ENCODE results near the gene RANBP1. TPM values are rescaled to one million over a fixed set of nuclear protein-coding genes. Genes with fewer than 3 reads are reported as not detected.
A peak's percentile ranks its signal among the peaks of the same experiment; 100 is the strongest.

The RANBP1 gene
- total RNA-seq, 6 donors from 2014 or later = 55.3 to 154 (median 87.8) TPM

GRCh38 chr22:20092477-20092854 lies 23.4 kb upstream of the RANBP1 start:
- TF ChIP-seq EP300 (IDR thresholded peaks at IDR 0.05) (no peak), POLR2A (IDR thresholded peaks at IDR 0.05) (no peak), CTCF (IDR thresholded peaks at IDR 0.05) (no peak), POLR2AphosphoS5 (IDR thresholded peaks at IDR 0.05) (no peak)
- ATAC-seq (ENCODE audit: low FRiP score in 2 of 2) = no peak
- no peaks in the 10 kb centered on the region for H3K4me1 ChIP-seq
- no peaks in the 10 kb centered on the region for H3K9me3 ChIP-seq
- H3K4me3 ChIP-seq = no peak overlapping the region
- H3K36me3 ChIP-seq = peaks cover 51 to 99% (median 88%) of the 10 kb centered on the region in 4 donors
- H3K27ac ChIP-seq = no peak overlapping the region
- no peaks in the 10 kb centered on the region for H3K27me3 ChIP-seq
- WGBS, 2 donors = 90 to 94% methylated on average over 11 of the region's 11 CpGs
- DNase-seq = no peak

GRCh38 chr22:20093418-20094196 lies 22.3 kb upstream of the RANBP1 start:
- no peak for DNase-seq

GRCh38 chr22:20094197-20094807 lies 21.6 kb upstream of the RANBP1 start:
- Histone ChIP-seq H3K27me3 (no peaks in the 10 kb centered on the region), H3K9me3 (no peaks in the 10 kb centered on the region), H3K4me3 (no peak overlapping the region), H3K36me3 (peaks cover 48 to 99% (median 84%) of the 10 kb centered on the region in 4 donors), H3K27ac (no peak overlapping the region), H3K4me1 (no peaks in the 10 kb centered on the region)
- 95 to 96% methylated on average over 15 of the region's 15 CpGs for WGBS, 2 donors
- ATAC-seq (ENCODE audit: low FRiP score in 2 of 2) (no peak), DNase-seq (no peak)
- TF ChIP-seq CTCF (IDR thresholded peaks at IDR 0.05) (no peak), EP300 (IDR thresholded peaks at IDR 0.05) (no peak), POLR2A (IDR thresholded peaks at IDR 0.05) (no peak), POLR2AphosphoS5 (IDR thresholded peaks at IDR 0.05) (no peak)

More at GRCh38 chr22:20093418-20094196, 22.3 kb upstream of the RANBP1 start:
- H3K4me1 ChIP-seq = no peaks in the 10 kb centered on the region
- H3K4me3 ChIP-seq = no peak overlapping the region
- H3K27me3 ChIP-seq = no peaks in the 10 kb centered on the region
- ATAC-seq (ENCODE audit: low FRiP score in 2 of 2) = peak in 1 of 2 donors; percentile 14
- H3K9me3 ChIP-seq = no peaks in the 10 kb centered on the region
- H3K27ac ChIP-seq = no peak overlapping the region
- 88 to 95% methylated on average over 8 to 13 of the region's 13 CpGs for WGBS, 2 donors
- TF ChIP-seq POLR2AphosphoS5 (IDR thresholded peaks at IDR 0.05) = no peak
- no peak for TF ChIP-seq POLR2A (IDR thresholded peaks at IDR 0.05)
- no peak for TF ChIP-seq CTCF (IDR thresholded peaks at IDR 0.05)
- no peak for TF ChIP-seq EP300 (IDR thresholded peaks at IDR 0.05)
- H3K36me3 ChIP-seq = peaks cover 48 to 99% (median 83%) of the 10 kb centered on the region in 4 donors

GRCh38 chr22:20095521-20095920 lies 20.4 kb upstream of the RANBP1 start:
- ATAC-seq (ENCODE audit: low FRiP score in 2 of 2) = no peak
- no peak overlapping the region for H3K4me3 ChIP-seq
- whole genome bisulfite sequencing, 2 donors = 90 to 94% methylated on average over 4 of the region's 4 CpGs
- TF ChIP-seq CTCF (IDR thresholded peaks at IDR 0.05) = no peak
- TF ChIP-seq POLR2A (IDR thresholded peaks at IDR 0.05) = no peak
- no peak for TF ChIP-seq EP300 (IDR thresholded peaks at IDR 0.05)
- TF ChIP-seq POLR2AphosphoS5 (IDR thresholded peaks at IDR 0.05) = no peak
- no peaks in the 10 kb centered on the region for H3K4me1 ChIP-seq
- H3K27ac ChIP-seq = no peak overlapping the region
- H3K9me3 ChIP-seq = no peaks in the 10 kb centered on the region
- no peaks in the 10 kb centered on the region for H3K27me3 ChIP-seq
- DNase-seq = no peak
- peaks cover 38 to 99% (median 81%) of the 10 kb centered on the region in 4 donors for H3K36me3 ChIP-seq
